OCI-LY1 (cell line): ENCODE data around the gene RALGDS.

Experiments used
- EZH2 ChIP-seq: fragments of 200-600 bp; sonication (generic), shearing (Covaris generic); IDR thresholded peaks from 2 replicates; pipeline ENCODE4 v1.8.0; 2017; ENCODE audit warnings: borderline replicate concordance, mixed run types, mild to moderate bottlenecking, antibody characterized with exemption, low read length, moderate library complexity, mixed read lengths
- TF ChIP-seq, protein P1 (sequence below): fragments of 200-600 bp; sonication (generic), shearing (Covaris generic); IDR thresholded peaks from 2 replicates; pipeline ENCODE4 v1.5.1; 2017; ENCODE audit warnings: mild to moderate bottlenecking, antibody characterized with exemption, low read length, moderate library complexity, mixed read lengths

DNA sequence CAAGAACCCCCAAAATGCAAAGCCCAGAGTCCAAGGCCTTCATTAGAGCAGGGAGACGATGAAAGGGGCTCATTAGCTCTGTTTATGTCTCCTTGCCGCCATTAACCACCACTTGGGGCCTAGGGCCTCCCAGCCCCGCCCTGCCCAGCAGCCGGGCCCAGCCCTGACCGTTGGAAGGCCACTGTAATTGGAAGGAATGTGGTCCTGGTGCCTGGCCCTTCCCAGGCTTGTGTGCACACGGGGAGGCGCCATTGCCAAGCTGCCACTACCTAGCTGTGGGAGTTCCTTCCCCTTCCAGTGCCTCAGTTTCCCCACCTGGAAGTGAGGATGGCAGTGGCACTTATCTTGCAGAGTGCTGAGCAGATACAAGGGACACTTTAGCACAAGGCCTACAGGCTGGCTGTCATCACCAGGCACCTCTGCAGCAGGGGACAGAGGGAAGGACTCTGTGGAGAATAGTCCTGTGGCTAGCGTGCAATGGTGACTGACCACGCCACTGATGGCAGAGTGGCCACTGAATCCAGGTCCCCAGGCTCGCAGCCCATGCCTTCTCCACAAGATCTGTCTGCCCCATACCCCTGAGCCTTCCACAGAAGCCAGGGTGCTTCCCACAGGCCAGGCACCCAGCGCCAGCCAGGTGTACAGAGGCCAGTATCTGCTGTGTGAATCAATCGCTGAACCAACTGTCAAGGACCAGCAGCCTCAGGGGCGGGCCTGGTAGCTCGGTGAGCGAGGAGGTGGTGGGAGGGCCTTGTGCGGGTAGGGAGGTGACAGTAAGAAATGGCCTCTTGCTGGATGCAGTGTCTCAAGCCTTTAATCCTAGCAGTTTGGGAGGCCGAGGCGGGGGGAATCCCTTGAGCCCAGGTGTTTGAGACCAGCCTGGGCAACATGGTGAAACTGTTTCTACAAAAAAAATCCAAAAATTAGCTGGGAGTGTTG lies 21.9 kb upstream of the RALGDS start:
- TF ChIP-seq, protein P1, sequence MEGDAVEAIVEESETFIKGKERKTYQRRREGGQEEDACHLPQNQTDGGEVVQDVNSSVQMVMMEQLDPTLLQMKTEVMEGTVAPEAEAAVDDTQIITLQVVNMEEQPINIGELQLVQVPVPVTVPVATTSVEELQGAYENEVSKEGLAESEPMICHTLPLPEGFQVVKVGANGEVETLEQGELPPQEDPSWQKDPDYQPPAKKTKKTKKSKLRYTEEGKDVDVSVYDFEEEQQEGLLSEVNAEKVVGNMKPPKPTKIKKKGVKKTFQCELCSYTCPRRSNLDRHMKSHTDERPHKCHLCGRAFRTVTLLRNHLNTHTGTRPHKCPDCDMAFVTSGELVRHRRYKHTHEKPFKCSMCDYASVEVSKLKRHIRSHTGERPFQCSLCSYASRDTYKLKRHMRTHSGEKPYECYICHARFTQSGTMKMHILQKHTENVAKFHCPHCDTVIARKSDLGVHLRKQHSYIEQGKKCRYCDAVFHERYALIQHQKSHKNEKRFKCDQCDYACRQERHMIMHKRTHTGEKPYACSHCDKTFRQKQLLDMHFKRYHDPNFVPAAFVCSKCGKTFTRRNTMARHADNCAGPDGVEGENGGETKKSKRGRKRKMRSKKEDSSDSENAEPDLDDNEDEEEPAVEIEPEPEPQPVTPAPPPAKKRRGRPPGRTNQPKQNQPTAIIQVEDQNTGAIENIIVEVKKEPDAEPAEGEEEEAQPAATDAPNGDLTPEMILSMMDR, result no peak
- TF ChIP-seq EZH2, result no peak
